ENCODE data around the gene LRTM2. TPM values are rescaled to one million over a fixed set of nuclear protein-coding genes. Genes with fewer than 3 reads are reported as not detected.

The LRTM2 gene
- total and polyA plus RNA-seq, 2 experiments from 2014 or later, result not detected

- no peak overlapping the region for H2AFZ ChIP-seq
- no peak overlapping the region for H3K4me2 ChIP-seq
- no peaks in the 10 kb centered on the region for H3K9me3 ChIP-seq (ENCODE audit: low read depth)
- H3K27me3 ChIP-seq, result no peaks in the 10 kb centered on the region
- peaks cover 3% of the 10 kb centered on the region for H3K4me1 ChIP-seq (ENCODE audit: insufficient read depth)
- H4K20me1 ChIP-seq (ENCODE audit: insufficient read depth, poor library complexity, severe bottlenecking), result no peaks in the 10 kb centered on the region
- peak overlapping the region; percentile 7 for H3K27ac ChIP-seq
- no peak overlapping the region for H3K4me3 ChIP-seq
- no peaks in the 10 kb centered on the region for H3K79me2 ChIP-seq
- no peak for DNase-seq (ENCODE audit: low spot score)
- H3K9me2 ChIP-seq (replicated peaks; ENCODE audit: insufficient read depth), result no peaks in the 10 kb centered on the region
- H3K36me3 ChIP-seq (replicated peaks; ENCODE audit: insufficient read depth, low read depth), result no peaks in the 10 kb centered on the region
- TF ChIP-seq EZH2 (IDR thresholded peaks at IDR 0.05; ENCODE audit: borderline replicate concordance), result no peak
- TF ChIP-seq, protein P1, sequence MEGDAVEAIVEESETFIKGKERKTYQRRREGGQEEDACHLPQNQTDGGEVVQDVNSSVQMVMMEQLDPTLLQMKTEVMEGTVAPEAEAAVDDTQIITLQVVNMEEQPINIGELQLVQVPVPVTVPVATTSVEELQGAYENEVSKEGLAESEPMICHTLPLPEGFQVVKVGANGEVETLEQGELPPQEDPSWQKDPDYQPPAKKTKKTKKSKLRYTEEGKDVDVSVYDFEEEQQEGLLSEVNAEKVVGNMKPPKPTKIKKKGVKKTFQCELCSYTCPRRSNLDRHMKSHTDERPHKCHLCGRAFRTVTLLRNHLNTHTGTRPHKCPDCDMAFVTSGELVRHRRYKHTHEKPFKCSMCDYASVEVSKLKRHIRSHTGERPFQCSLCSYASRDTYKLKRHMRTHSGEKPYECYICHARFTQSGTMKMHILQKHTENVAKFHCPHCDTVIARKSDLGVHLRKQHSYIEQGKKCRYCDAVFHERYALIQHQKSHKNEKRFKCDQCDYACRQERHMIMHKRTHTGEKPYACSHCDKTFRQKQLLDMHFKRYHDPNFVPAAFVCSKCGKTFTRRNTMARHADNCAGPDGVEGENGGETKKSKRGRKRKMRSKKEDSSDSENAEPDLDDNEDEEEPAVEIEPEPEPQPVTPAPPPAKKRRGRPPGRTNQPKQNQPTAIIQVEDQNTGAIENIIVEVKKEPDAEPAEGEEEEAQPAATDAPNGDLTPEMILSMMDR (IDR thresholded peaks at IDR 0.05; ENCODE audit: poor library complexity), result no peak
- TF ChIP-seq EZH2phosphoT487 (IDR thresholded peaks at IDR 0.05; ENCODE audit: low read depth, severe bottlenecking, unreplicated experiment), result no peak
- WGBS (ENCODE audit: low lambda C conversion rate, missing lambda C conversion rate), result 90% methylated on average over 22 of the region's 22 CpGs
Measured at GRCh38 chr12:1808798-1809480, 11.4 kb upstream of the LRTM2 start.

- peaks cover 3% of the 10 kb centered on the region for H3K4me1 ChIP-seq (ENCODE audit: insufficient read depth)
- no peaks in the 10 kb centered on the region for H3K27me3 ChIP-seq
- no peak overlapping the region for H3K4me2 ChIP-seq
- 86% methylated on average over 13 of the region's 13 CpGs for WGBS (ENCODE audit: low lambda C conversion rate, missing lambda C conversion rate)
- H4K20me1 ChIP-seq (ENCODE audit: insufficient read depth, poor library complexity, severe bottlenecking), result no peaks in the 10 kb centered on the region
- no peak overlapping the region for H3K4me3 ChIP-seq
- H3K9me2 ChIP-seq (replicated peaks; ENCODE audit: insufficient read depth), result no peaks in the 10 kb centered on the region
- no peaks in the 10 kb centered on the region for H3K36me3 ChIP-seq (replicated peaks; ENCODE audit: insufficient read depth, low read depth)
- no peaks in the 10 kb centered on the region for H3K9me3 ChIP-seq (ENCODE audit: low read depth)
- DNase-seq (ENCODE audit: low spot score), result no peak
- H2AFZ ChIP-seq, result no peak overlapping the region
- peak overlapping the region; percentile 7 for H3K27ac ChIP-seq
- TF ChIP-seq EZH2 (IDR thresholded peaks at IDR 0.05; ENCODE audit: borderline replicate concordance) (no peak), EZH2phosphoT487 (IDR thresholded peaks at IDR 0.05; ENCODE audit: low read depth, severe bottlenecking, unreplicated experiment) (no peak)
- TF ChIP-seq, protein P1 (IDR thresholded peaks at IDR 0.05; ENCODE audit: poor library complexity), result no peak
- H3K79me2 ChIP-seq, result no peaks in the 10 kb centered on the region
Measured at GRCh38 chr12:1809591-1810190, 10.7 kb upstream of the LRTM2 start.

DNA sequence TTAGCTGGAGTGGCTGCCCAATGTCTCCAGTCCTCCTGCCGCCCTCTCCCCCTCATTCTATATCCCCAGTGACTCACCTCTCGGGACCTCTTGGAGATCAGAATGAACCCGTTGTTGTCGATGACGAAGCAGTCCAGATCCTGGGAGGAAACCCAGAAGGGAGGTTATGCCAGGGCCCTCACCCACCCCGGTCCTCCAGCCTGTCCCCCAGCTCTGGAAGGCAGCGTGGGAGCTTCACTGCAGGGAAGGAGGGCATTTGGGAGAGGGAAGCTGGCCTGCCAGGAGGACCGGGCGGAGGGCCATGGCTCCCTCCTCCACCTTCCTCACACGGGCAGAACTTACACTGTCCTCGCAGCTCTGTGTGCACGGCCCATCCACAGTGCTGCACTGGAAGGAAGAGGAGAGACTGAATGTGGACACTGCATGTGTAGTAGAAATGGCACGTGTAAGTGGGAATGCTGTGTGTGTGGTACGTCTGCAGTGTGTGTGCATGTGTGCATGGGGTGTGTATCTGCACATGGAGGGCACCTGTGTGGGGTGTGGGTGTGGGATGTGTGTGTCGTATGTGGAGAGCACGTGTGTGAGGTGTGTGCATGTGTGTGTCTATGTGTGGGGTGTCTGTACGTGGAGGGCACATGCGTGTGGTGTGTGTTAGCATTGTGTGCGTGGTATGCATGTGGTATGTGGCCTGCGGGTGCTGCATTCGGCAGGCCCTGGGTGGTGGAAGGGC lies 10.0 kb upstream of the LRTM2 start:
- H3K4me3 ChIP-seq, result no peak overlapping the region
- DNase-seq (ENCODE audit: low spot score), result no peak
- WGBS (ENCODE audit: low lambda C conversion rate, missing lambda C conversion rate), result 88% methylated on average over 20 of the region's 21 CpGs
- no peak overlapping the region for H2AFZ ChIP-seq
- H3K4me2 ChIP-seq, result no peak overlapping the region
- no peaks in the 10 kb centered on the region for H3K9me3 ChIP-seq (ENCODE audit: low read depth)
- TF ChIP-seq, protein P1 (IDR thresholded peaks at IDR 0.05; ENCODE audit: poor library complexity), result no peak
- TF ChIP-seq EZH2 (IDR thresholded peaks at IDR 0.05; ENCODE audit: borderline replicate concordance) (no peak), EZH2phosphoT487 (IDR thresholded peaks at IDR 0.05; ENCODE audit: low read depth, severe bottlenecking, unreplicated experiment) (no peak)
- H3K27ac ChIP-seq, result no peak overlapping the region
- no peaks in the 10 kb centered on the region for H3K79me2 ChIP-seq
- H3K36me3 ChIP-seq (replicated peaks; ENCODE audit: insufficient read depth, low read depth), result no peaks in the 10 kb centered on the region
- peaks cover 3% of the 10 kb centered on the region for H3K4me1 ChIP-seq (ENCODE audit: insufficient read depth)
- no peaks in the 10 kb centered on the region for H4K20me1 ChIP-seq (ENCODE audit: insufficient read depth, poor library complexity, severe bottlenecking)
- H3K9me2 ChIP-seq (replicated peaks; ENCODE audit: insufficient read depth), result no peaks in the 10 kb centered on the region
- no peaks in the 10 kb centered on the region for H3K27me3 ChIP-seq
